D341Med (cell line): Measurements from ENCODE around the gene COL16A1.

ENCODE experiments used
- DNase-seq: peaks from one replicate; pipeline ENCODE4 v3.0.0; 2012; ENCODE audit warnings: low spot score

Gene COL16A1

GRCh38 chr1:31687601-31688000 lies 16.2 kb downstream of the COL16A1 start:
- DNase-seq = no peak

- no peak for DNase-seq
These were observed 18.0 kb downstream of the COL16A1 start for GRCh38 chr1:31685795-31686194.

GRCh38 chr1:31683997-31684396 lies 19.8 kb downstream of the COL16A1 start:
- DNase-seq = peak; percentile 69

DNA sequence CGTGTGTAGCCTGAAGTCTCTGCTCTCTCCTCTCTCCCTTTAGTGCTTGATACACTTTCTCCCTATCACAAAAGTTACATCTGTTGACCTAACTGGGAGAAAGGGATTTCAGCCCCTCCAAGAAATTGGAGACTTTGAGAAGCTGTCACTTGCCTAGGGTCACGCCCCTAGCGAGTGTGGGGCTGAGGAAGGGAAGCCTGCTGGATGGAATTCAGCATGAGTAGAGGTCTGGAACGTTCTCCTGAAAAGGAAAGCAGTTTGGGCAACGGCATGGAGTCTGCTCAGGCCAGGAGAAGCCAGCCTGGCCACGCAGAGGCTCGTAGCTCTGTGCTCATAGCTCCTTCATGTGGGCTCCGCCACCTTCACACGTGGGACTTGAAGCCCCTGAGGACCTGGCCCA lies 22.4 kb downstream of the COL16A1 start:
- DNase-seq = no peak

DNA sequence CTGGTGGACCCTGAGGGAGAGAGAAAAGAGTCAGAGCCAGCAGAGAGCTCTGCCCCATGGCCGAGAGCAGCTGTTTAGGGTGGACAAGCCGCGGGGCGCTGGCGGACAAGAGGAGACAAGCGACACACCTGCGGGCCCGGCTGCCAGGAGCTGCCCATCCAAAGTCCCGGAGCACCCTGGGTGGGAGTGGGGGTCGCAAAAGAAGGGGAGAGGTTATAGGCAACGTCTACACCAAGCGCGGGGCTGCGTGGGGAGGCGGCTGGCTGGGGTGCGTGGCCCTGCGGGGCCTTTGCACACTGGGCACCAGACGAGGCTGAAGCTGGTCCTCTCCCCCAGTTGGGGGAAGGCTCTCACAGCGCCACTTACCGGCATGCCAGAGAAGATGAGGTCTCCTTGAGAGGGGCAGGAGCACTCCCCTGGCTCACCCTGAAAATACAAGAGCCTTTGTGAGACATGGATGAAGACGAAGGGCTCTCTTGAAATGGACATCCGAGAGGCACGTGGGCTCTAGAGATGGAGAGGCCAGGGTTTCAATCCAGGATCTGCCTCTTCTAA lies 24.1 kb downstream of the COL16A1 start:
- DNase-seq = no peak

- no peak for DNase-seq
These were observed 24.7 kb downstream of the COL16A1 start for GRCh38 chr1:31679091-31679490.

GRCh38 chr1:31678681-31679080 lies 25.1 kb downstream of the COL16A1 start:
- no peak for DNase-seq

- no peak for DNase-seq
These were observed 25.9 kb downstream of the COL16A1 start for GRCh38 chr1:31677949-31678348.

- no peak for DNase-seq
These were observed 26.4 kb downstream of the COL16A1 start for GRCh38 chr1:31677401-31677800.

DNA sequence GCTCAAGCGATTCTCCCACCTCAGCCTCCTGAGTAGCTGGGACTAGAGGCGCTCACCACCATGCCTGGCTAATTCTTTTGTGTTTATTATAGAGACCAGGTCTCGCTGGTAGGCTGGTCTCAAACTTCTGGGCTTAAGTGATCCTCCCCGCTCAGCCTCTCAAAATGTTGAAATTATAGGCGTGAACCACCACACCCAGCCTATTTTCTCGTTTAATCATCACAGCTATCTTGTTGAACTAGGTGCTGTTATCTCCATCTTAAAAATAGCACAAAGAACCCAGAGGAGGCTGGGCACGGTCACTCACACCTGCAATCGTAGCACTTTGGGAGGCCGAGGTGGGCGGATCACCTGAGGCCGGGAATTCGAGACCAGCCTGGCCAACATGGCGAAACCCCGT lies 28.1 kb downstream of the COL16A1 start:
- DNase-seq = no peak

GRCh38 chr1:31675161-31675560 lies 28.7 kb downstream of the COL16A1 start:
- no peak for DNase-seq

GRCh38 chr1:31674626-31675025 lies 29.2 kb downstream of the COL16A1 start:
- no peak for DNase-seq

GRCh38 chr1:31673433-31673832 lies 30.4 kb downstream of the COL16A1 start:
- no peak for DNase-seq

DNA sequence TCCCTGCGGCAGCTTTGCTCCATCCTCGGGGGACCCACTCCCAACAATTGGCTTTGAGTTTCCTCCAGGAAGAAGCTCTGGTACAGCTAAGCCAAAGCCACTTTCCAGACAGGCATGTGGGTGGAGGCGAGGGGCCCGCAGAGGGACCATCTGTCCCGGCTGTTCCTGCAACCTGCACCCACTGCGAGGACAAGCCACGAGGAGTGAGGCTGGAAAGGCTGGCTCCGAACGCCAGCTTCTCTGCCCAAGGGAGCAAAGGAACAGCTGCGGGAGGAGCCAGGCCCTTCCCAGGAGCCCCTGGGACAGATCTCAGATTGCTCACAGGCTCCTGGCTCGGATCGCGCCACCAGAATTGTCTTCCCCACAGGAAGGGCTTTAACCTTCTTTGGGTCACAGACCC lies 30.8 kb downstream of the COL16A1 start:
- DNase-seq = peak; percentile 90

DNA sequence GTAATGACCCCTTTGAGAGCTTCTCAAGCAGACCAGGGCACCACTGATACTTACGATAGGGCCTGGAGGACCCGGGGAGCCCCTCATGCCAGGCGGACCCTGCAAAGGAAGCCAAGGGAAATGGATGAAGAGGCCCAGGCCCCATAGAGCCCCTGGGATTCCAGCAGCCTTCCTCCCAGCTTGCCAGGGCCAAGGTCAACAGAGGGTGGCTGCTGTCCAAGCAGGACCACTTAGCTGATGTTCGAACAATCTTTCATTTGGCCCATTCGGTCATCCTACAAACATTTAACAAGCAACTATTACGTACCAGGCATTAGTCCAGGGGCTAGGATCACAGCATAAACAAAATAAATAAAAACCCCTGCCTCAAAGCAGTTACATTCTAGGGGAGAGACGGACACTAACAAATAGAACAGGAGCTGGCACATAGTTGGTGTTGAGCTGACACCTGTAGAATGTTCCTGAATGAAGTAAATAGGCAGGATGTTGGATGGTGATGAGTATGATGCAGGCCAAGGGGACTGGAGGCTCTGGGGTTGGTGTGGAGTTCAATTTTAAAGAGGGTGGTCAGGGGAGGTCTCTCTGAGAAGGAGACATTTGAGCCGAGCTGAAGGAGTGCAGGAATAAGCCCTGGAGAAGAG lies 32.1 kb downstream of the COL16A1 start:
- no peak for DNase-seq

- DNase-seq = no peak
These were observed 32.7 kb downstream of the COL16A1 start for GRCh38 chr1:31671147-31671546.

- no peak for DNase-seq
These were observed 33.2 kb downstream of the COL16A1 start for GRCh38 chr1:31670593-31670964.

GRCh38 chr1:31669786-31670592 lies 33.8 kb downstream of the COL16A1 start:
- peak; percentile 64 for DNase-seq

- peak; percentile 57 for DNase-seq
These were observed 34.4 kb downstream of the COL16A1 start for GRCh38 chr1:31669433-31669785.

- no peak for DNase-seq
These were observed 35.4 kb downstream of the COL16A1 start for GRCh38 chr1:31668303-31668883.

DNA sequence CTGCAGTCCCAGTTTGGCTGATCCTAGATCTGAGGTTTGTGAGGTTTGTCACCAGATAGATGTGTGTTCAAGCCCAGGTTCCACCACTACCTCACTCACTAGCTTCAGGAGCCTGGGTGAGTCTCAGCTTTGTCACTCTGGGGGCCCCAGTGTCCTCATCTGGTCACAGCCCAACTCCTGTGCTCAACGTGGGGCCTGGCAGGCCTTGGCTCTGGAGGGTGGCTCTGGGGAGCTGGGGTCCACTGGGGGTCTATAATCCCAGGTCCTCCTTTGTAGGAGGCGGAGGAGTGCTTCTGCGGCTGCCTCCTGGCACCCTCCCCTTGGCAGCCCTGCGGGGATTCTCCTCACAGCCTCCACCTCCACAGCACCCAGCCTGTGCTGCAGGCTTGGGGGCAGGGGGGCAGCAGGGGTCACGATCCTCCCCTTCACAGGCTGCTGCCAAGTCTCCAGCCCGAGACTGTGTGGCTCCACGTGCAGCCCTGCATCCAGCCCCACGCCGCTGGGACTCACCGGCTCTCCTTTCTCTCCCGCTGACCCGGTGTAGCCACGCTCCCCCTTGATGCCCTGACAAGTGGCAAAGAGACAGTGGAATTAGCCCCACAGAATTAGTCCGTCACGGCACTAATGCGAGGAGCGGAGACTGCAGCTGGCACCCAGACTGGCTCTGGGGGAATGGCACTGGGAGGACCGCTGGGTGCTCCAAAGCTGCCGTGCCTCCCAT lies 36.6 kb downstream of the COL16A1 start:
- peak; percentile 49 for DNase-seq

DNA sequence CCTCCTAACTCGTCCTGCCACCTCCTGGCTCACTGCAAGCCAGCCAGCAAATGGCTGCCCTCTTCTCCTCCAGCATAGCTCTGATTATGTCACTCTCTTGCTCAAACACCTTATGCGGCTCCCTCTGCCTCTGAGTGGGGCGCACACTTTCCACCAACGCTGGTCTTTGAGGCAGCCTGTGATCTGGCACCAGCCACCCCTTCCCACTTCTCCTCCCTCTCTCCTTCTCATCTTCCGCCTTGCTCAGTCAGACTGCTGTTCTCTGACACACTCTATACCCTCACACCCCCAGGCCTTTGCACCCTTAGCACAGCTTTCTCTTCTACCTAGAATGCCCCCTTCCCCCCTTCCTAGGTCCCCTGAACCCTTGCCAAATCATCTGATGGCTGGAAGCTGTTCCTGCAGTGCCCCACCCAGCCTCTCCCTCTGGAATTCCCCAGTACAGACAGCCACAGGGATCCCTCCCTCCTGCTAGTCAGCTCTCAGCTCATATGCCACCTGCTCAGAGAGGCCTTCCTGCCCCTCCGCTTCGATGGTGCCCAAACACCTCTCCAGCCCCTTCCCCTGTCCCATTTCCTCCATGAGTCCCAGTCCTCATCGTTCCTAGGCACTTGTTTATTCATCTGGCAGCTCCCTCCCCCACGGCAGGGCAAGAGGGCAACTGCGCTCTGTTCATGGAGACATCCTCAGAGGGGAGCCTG lies 37.4 kb downstream of the COL16A1 start:
- peak; percentile 47 for DNase-seq
